HEK293 (cell line): ENCODE data around the gene SLC9A9.

Source experiments
- KLF1 ChIP-seq: fragments of 450-650 bp; formaldehyde crosslinking; IDR thresholded peaks from 2 replicates; pipeline ENCODE4 v1.5.1; 2016; ENCODE audit warnings: missing biosample characterization, missing genetic modification characterization
- KLF10 ChIP-seq: fragments of 450-650 bp; IDR thresholded peaks from 2 replicates; pipeline ENCODE4 v1.5.1; 2018; ENCODE audit warnings: missing biosample characterization, mild to moderate bottlenecking, missing genetic modification characterization
- SP7 ChIP-seq: fragments of 450-650 bp; formaldehyde crosslinking; IDR thresholded peaks from 2 replicates; pipeline ENCODE4 v1.5.1; 2016; ENCODE audit warnings: missing biosample characterization, missing genetic modification characterization
- YY1 ChIP-seq: fragments of 450-650 bp; formaldehyde crosslinking; IDR thresholded peaks from 2 replicates; pipeline ENCODE4 v1.5.1; 2018; ENCODE audit warnings: missing biosample characterization, missing genetic modification characterization
- ZNF146 ChIP-seq: fragments of 450-650 bp; formaldehyde crosslinking; IDR thresholded peaks from 2 replicates; pipeline ENCODE4 v1.5.1; 2016; ENCODE audit warnings: missing biosample characterization, missing genetic modification characterization
- ZNF184 ChIP-seq: fragments of 450-650 bp; IDR thresholded peaks from 2 replicates; pipeline ENCODE4 v1.5.1; 2018; ENCODE audit warnings: missing biosample characterization, mild to moderate bottlenecking, missing genetic modification characterization
- ZNF221 ChIP-seq: fragments of 450-650 bp; formaldehyde crosslinking; IDR thresholded peaks from 2 replicates; pipeline ENCODE4 v1.5.1; 2017; ENCODE audit warnings: missing biosample characterization, missing genetic modification characterization, borderline replicate concordance
- ZNF24 ChIP-seq: fragments of 450-650 bp; formaldehyde crosslinking; IDR thresholded peaks from 2 replicates; pipeline ENCODE4 v1.5.1; 2016; ENCODE audit warnings: missing biosample characterization, missing genetic modification characterization
- ZNF350 ChIP-seq: fragments of 450-650 bp; formaldehyde crosslinking; IDR thresholded peaks from 2 replicates; pipeline ENCODE4 v1.5.0; 2017; ENCODE audit warnings: missing biosample characterization, mild to moderate bottlenecking, missing genetic modification characterization
- ZNF391 ChIP-seq: fragments of 450-650 bp; formaldehyde crosslinking; IDR thresholded peaks from 2 replicates; pipeline ENCODE4 v1.5.1; 2016; ENCODE audit warnings: low read depth, missing biosample characterization, missing genetic modification characterization, borderline replicate concordance
- ZNF510 ChIP-seq: fragments of 450-650 bp; formaldehyde crosslinking; IDR thresholded peaks from 2 replicates; pipeline ENCODE4 v1.5.1; 2018; ENCODE audit warnings: mild to moderate bottlenecking, missing genetic modification characterization, missing biosample characterization; ENCODE audit not compliant: insufficient replicate concordance
- ZNF558 ChIP-seq: fragments of 450-650 bp; formaldehyde crosslinking; IDR thresholded peaks from 2 replicates; pipeline ENCODE4 v1.5.1; 2016; ENCODE audit warnings: missing biosample characterization, missing genetic modification characterization
- ZSCAN4 ChIP-seq: fragments of 450-650 bp; formaldehyde crosslinking; IDR thresholded peaks from 2 replicates; pipeline ENCODE4 v1.5.1; 2017; ENCODE audit warnings: missing biosample characterization, missing genetic modification characterization
- TF ChIP-seq, protein P1 (sequence below): fragments of 450-650 bp; formaldehyde crosslinking; IDR thresholded peaks from 2 replicates; pipeline ENCODE4 v1.5.1; 2016; ENCODE audit warnings: missing biosample characterization, missing genetic modification characterization

DNA sequence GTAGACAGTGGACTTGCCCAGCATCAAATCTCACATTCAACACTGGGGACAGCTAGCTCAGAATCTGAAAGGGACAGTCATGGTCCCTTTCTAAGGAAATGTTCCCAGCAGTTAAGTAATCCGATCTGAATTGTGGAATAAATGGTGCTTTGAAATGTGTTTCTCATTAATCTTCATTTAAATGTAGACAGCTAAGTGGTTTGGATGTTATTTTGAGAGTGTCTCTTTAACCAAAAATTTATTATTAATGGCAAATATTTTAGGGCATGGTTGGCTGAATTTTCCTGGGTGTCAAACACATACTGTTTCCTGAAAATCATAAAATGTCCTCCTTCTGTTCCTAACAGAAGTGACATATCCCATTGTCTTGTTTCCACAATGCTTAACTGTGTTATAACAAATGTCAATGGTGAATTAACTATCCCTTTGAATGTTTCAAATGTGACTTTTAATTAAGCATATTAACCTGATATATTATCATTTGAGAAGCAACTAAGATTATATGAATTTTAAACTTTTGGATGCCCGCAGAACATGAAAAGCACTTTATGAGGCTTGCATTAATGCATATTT is 517.9 kb downstream of the SLC9A9 start:
- TF ChIP-seq ZNF510 (tag by site-specific recombination): no peak
- TF ChIP-seq, protein P1, sequence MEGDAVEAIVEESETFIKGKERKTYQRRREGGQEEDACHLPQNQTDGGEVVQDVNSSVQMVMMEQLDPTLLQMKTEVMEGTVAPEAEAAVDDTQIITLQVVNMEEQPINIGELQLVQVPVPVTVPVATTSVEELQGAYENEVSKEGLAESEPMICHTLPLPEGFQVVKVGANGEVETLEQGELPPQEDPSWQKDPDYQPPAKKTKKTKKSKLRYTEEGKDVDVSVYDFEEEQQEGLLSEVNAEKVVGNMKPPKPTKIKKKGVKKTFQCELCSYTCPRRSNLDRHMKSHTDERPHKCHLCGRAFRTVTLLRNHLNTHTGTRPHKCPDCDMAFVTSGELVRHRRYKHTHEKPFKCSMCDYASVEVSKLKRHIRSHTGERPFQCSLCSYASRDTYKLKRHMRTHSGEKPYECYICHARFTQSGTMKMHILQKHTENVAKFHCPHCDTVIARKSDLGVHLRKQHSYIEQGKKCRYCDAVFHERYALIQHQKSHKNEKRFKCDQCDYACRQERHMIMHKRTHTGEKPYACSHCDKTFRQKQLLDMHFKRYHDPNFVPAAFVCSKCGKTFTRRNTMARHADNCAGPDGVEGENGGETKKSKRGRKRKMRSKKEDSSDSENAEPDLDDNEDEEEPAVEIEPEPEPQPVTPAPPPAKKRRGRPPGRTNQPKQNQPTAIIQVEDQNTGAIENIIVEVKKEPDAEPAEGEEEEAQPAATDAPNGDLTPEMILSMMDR (tag by site-specific recombination): no peak
- no peak for TF ChIP-seq SP7 (tag by site-specific recombination)
- TF ChIP-seq ZNF24 (tag by site-specific recombination): no peak
- TF ChIP-seq ZNF350 (tag by site-specific recombination): no peak
- no peak for TF ChIP-seq ZNF558 (tag by site-specific recombination)
- no peak for TF ChIP-seq ZSCAN4 (tag by site-specific recombination)
- no peak for TF ChIP-seq KLF1 (tag by site-specific recombination)
- no peak for TF ChIP-seq KLF10 (tag by site-specific recombination)
- no peak for TF ChIP-seq ZNF221 (tag by site-specific recombination)
- TF ChIP-seq ZNF391 (tag by site-specific recombination): no peak
- TF ChIP-seq ZNF184 (tag by site-specific recombination): no peak
- no peak for TF ChIP-seq YY1
- TF ChIP-seq ZNF146 (tag by site-specific recombination): no peak
